Limb (tissue), 2 donors: ENCODE data around the gene MAB21L4.
A peak's percentile ranks its signal among the peaks of the same experiment; 100 is the strongest.

Experiments
- DNase-seq, 2 donors: peaks; one replicate each; pipeline ENCODE4 v3.0.0-alpha.2; 2016; ENCODE audit errors: extremely low spot score in 2 of 2

The MAB21L4 gene

GRCh38 chr2:240895656-240896388 lies at the start of gene MAB21L4:
TSS of gene MAB21L4 (minus strand) at chr2:240896156. CDS start at chr2:240895997, 159 bp downstream.
- no peak for DNase-seq

GRCh38 chr2:240936106-240936505 lies 40.1 kb upstream of the MAB21L4 start:
- no peak for DNase-seq

- DNase-seq, result peak in 1 of 2 donors; percentile 42
Observed at GRCh38 chr2:240935103-240935876, 39.3 kb upstream of the MAB21L4 start.

GRCh38 chr2:240934701-240935102 lies 38.7 kb upstream of the MAB21L4 start:
- no peak for DNase-seq

GRCh38 chr2:240933966-240934700 lies 38.2 kb upstream of the MAB21L4 start:
- peak in 1 of 2 donors; percentile 28 for DNase-seq

- peak in 1 of 2 donors; percentile 25 for DNase-seq
Observed at GRCh38 chr2:240933048-240933965, 37.4 kb upstream of the MAB21L4 start.

GRCh38 chr2:240932724-240933047 lies 36.7 kb upstream of the MAB21L4 start:
- no peak for DNase-seq

GRCh38 chr2:240932001-240932723 lies 36.2 kb upstream of the MAB21L4 start:
- DNase-seq, result no peak

GRCh38 chr2:240931319-240931949 lies 35.5 kb upstream of the MAB21L4 start:
- DNase-seq, result no peak

GRCh38 chr2:240930631-240931318 lies 34.8 kb upstream of the MAB21L4 start:
- no peak for DNase-seq

- DNase-seq, result no peak
Observed at GRCh38 chr2:240930096-240930630, 34.2 kb upstream of the MAB21L4 start.

- no peak for DNase-seq
Observed at GRCh38 chr2:240929364-240930095, 33.6 kb upstream of the MAB21L4 start.

GRCh38 chr2:240928476-240929363 lies 32.8 kb upstream of the MAB21L4 start:
- DNase-seq, result no peak

GRCh38 chr2:240927390-240927781 lies 31.4 kb upstream of the MAB21L4 start:
- DNase-seq, result no peak

GRCh38 chr2:240926516-240927389 lies 30.8 kb upstream of the MAB21L4 start:
- DNase-seq, result peak in 1 of 2 donors; percentile 31
